ENCODE measurements around the gene STAC.
"Not testable (repeated sequence)": the region's sequence is repeated elsewhere in the genome, so short reads cannot be mapped to it uniquely, and the experiment has no call there.

STAC gene

DNA sequence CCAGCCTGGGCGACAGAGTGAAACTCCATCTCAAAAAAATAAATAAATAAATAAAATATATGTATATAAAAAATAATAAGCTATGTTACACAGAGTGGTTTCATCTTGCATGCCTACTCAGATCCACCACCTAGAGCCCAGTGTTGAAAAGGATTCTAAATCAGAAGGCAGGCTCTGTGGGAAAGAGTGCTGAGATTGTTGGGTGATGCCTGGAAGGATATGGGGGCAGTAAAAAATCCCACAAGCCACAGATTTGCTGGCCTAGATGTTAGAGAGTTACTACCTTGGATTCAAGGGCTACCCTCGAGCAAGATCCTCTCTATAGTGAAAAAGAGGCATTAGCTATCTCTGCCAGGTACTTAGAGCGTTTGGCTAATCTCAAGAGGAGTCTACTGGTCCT lies 144.3 kb downstream of the STAC start:
- DNase-seq: no peak

DNA sequence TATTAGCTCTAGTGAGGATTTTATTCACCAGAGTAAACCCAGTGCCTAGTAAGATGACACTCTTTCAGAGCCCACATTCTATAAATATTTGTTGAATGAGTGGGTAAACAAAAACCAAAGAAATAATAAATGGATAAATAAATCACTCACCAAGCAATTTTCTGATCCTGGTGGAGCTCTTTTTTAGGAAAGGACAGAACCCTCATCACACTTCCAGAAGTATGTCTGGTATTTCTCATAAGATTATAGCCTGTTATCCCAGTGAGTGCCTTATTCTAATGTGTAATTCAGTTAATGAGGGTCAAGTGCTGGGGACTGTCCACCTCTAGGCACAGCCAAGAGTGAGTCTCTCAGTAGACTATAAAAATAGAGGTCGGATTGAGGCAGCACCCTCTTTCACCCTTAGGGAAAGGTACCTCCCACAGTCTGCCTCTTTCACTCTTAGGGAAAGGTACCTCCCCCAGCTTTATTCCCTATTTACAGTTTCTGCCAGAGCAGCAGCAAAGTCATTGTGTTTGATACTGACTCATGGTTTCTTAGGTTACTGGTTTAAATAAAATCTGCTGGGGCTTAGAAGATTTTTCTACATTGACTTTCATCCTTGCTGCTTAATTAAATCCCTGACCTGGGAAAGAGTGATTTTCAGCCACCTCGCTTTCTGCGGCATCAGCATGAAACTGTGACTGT lies 145.0 kb downstream of the STAC start:
- no peak for DNase-seq

DNA sequence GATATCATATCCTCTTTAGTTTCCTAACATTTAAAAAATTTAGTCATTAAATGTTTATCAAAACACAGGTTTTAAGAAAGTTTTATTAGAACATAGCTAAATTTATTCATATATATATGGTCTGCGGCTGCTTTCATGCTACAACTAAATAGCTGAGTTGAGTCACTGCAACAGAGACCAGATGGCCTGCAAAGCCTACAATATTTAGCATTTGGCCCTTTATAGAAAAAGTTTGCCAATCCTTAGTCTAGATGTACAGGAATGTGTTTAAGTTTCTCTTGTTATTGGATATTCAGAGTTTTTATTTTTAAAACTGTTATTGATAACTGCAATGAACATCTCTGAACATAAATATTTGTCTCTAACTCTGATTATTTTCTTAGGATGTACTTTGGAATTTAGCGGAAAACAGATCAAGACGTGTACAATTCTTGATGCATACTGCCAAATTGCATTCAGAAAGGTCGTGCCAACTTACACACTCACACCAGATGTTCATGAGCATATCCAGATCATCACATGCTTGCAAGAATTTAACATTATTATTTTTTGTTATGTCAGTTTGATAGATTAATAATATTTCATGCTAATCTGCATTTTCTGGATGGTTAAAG lies 157.9 kb downstream of the STAC start:
- no peak for DNase-seq

DNA sequence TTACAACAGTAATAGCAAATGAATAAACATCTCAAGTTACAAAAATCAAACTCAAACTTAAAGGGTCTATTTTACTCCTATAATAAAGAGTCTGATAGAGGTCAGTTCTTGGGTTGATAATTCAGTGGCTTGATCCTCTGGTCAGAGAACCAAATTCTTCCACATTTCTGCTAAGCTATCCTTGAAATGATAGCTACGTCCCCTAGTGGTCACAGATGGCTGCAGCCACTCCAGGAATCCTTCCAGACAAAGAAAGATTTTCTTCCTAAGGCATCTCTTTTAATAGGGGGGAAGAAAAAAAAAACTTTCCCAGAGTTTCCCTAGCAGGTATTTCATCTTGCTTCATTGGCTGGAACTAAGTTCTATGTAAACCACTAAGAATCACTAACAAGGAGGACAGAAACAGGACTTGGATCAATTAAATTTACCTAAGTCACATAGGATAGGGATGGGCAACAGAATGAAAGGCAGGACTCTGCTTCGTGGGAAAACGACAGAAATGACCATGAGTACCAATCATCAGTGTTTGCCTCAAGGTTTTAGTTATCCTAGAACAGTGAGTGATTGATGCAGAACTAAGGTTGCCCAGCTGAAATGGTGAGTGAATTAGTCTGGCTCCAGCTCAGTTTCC lies 160.7 kb downstream of the STAC start:
- no peak for DNase-seq

DNA sequence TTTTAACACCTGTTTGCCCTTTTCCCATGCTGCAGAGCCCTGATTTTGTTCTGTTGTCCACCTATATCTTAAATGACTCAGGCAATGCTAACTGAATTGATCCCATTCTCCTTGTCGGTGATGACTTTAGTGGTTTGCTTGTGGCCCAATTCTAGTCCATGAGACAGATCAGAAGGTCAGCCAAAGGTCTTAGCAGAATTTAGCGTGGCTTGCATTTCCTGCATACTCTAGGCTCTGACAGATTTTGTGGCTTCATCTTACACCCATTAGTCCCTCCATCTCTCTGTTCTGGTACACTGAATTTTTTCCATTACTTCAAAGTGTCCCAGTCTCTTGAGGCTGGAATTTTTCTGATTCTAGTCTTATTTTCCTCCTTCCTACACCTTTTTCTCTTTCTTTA lies 161.9 kb downstream of the STAC start:
- DNase-seq: no peak

DNA sequence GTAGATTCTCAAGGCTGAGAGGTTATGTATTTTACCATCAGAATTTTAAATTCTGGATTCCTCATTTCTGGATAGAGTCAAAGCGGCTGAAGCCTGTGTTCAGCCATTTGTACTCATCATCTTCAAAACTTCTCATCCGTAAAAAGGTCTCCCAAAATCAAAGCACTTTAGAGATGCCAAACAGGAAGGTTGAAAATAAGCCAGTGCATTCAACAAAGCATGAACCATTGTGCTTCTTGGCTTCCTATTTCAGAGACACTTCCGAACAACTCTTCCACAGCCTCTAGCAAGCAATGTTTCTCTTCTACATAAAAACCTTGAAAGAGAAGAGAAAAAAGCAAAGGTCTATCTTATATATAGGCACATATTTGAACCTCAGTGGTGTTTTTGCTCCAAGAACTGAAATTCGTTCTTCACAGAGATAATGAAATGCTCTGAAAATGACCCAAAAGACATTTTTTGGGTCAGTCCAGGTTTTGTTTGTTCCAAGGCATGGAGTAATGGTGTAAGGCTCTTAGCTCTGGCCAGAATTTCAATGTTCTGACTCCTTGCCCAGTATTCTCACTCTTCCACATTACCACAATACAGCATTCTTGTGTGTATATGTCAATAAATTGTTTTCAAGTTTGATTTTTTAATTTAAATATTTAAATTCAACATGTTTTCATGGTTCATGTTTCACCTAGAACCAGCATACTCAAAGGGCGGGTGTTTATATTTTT lies 163.1 kb downstream of the STAC start:
- no peak for DNase-seq

DNA sequence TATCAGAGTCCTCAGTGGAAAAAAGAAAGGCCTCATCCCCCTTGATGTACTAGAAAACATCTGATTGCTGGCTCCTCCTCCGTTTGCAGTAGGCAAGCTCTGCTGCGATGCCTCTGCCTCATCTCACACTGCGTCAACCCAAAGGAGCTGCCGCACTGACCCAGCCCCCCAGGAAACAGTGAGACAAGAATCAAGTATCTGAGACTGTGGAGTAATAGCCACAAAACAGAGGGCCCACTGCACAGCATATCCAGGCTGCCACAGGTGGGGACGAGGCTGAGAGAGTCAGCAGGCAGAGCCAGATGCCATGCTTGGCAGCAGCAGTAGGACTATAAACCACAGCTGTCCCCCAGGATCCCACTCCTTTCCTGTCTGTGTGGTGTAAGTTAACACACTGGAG lies 165.9 kb downstream of the STAC start:
- DNase-seq: no peak

DNA sequence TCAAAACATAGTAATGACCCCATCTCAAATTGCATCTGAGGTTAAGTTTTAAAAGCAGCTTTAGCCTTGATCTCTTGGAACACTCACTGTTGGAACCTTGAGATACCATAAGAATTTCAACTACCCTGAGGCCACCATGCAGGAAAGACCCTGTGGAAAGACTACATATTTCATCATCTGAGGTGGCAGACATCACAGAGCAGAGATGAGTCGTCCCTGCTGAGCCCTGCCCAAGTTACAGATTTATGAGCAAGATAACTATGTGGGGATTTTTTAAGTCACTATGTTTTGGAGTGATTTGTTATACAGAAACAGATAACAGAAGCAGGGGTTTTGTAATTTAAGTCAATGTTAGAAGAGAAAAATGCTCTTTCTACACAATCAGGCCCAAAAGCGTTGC lies 168.4 kb downstream of the STAC start:
- no peak for DNase-seq

DNA sequence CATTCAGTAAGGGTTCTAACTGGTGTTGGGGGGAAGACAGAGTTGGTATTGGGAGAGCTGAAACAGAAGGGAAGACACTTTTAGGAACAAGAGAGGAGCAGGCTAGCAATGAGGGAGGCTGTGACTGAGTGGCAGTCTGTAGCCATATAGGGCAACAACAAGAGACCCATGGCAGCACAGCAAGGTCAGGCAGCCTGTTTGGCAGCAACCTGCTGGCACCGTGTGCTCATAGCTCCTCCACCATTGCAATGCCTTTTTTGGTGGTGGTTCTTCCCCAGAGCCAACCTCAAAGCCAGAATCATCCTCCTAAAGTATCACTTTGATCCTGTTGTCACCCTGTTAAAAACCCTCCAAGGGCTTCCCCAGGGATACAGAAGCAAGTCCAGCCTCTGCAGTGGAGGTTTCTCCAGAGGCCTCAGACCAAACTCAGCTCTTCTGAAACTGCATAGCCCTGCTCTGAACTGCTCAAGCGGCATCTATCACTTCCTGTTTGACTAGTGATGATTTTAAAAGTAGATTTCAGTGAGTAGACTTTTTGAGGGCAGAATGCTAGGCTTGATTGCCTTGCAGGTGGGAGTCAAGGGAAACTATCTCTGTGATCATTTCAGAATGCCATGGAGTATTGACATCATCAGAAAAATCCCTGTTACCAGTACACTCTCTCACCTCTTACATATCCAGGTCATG lies 176.9 kb downstream of the STAC start:
- no peak for DNase-seq

DNA sequence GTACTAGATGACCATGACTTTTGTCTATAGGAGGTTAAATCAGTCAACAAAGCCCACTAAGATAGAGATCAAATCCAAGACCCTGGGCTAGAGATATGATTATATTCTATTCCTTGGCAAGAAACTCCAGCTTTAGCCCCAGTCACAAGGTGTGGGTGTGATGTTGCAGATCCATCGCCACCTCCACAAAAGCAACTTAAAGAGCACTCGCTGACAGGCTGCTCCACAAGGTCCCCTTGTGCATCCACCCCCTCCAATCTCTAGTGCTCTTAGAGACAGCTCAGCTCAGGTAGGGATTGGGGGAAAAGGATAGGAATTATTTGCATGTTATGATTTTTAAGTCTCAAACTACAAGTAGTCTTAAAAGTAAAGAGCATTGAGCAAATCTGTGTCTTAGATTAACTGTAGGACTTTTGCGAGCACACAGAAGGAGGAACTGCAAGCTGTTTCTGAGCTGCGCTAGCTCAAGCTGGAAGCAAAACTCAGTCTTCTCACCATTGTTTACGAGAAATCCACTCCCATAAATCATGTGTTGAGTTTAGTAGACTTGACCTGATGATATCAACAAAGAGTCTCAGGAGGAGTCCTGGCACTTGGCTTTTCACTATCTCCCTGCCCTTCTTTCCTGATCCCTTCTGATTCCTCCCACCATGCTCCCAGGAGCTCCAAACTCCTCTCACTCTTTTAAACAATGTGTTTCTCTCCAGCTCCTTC lies 177.6 kb downstream of the STAC start:
- DNase-seq: no peak

DNA sequence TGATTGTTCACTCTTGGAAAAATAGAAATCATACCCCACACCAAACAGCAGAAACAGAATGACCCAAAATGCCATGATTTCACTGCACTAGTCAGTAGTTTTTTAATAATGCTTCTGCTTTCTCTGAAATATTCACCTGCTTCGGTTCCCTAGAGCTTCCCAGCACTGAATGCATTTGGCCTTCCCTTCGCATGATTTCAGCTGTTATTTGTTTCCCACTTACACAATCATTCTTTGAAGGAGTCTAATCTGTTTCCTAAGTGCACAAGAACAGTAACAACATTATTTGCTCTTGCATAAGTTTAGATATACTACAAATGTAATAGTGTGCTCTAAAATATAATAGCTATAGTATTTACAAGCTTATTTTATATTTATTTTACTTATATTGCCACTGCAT lies 178.7 kb downstream of the STAC start:
- DNase-seq: no peak

DNA sequence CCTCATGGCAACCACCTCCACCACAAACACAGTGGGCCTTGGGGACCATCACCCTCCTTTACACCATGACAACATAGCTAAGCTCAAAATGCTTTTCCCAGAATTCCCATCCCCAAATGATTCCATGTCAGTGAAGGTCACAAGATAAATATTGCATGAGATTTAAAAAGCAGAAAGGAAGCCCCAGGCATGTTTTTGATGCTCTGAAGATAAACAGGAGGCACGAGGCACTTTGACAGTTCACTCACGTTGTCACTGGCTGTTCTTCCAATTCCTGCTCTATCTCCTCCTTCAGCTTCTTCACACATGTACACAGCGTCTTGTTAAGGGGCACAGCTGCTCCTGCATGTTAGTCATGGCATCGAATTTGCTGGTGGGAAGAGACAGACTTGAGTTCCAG lies 180.4 kb downstream of the STAC start:
- DNase-seq: no peak

DNA sequence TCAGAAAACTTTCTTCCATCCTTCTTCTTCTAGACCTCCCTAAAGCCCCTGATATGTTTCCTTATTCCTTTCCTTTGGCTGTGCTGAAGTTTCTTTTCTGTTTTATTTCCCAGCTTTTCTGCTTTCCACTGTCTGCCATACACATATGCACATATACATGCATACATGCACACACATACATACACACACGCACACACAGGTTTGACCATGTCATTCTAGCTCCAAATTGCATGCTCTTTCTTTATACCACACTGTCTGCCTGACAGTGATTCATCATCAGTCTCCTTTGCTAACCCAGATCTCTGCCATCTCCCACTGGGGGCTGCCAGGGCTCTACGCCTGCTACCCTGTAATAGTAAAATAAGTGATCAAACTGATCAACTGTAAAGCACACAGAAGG lies 181.3 kb downstream of the STAC start:
- no peak for DNase-seq

DNA sequence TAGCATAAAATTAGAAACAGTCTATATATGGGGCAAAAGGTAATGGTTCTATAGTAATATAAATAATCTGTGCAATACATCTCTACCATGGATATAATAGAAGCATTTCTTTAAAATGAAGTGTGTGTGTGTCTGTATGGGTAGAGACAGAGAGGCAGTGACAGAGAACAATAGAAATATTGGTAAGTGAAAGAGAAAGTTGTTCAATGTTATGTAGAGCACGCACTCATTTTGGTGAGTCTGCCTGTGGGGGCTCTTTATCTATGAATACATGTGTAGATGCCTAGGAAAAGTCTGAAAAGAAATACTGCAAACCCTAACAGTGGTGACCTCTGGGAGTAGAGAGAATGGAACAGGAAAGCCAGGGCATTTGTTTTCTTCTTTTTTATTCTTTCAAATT lies 182.6 kb downstream of the STAC start:
- DNase-seq: no peak

DNA sequence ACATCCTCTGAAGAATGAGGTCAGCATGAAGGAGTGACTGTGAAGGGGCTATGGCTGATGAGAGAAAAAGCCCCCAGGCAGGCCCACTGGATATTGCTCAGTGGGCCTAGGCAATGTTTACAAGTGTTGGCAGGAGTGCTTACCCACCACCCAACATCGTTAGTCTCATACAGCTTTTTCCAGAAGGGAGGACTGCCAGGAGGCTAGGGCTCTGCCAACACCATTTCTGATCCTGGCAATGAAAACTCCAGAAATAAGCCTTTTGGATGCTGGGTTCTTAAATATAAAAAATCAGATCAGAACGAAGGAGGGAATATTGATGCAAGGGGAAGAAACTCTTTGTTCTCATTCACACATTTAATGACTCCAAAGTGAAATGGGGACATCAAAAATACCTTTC lies 194.9 kb downstream of the STAC start:
- no peak for DNase-seq

DNA sequence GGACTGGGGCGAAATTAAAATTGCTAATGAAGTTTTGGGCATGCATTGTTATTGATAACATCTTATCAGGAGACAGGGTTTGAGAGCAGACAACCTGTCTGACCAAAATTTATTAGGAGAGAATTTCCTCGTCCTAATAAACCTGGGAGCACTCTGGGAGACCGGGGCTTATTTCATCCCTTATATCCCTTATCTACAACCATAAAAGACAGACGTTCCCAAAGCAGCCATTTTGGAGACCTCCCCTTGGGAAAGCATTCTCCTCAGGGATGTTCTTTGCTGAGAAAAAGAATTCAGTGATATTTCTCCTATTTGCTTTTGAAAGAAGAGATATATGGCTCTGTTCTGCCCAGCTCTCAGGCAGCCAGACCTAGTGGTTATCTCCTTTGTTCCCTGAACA lies 198.1 kb downstream of the STAC start:
- not testable (repeated sequence) for DNase-seq

DNA sequence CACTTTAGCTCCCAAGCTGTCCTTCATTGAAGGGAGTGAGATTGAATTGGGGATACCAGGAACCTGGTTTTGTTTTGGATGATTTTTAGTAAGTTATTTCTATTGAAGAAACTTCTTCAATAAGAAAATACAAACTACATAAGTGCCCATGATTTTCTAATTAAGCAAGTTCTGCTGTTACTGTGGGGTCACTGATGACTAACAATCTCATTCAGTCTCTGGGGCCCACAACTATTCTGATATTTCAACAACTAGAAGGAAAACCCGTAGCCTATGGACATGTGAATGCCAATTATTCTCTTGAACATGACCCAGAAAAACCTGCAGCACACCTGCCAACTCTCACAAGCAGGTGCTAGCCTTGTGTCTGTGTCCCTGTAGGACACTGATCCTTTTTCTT lies 199.4 kb downstream of the STAC start:
- DNase-seq: no peak

DNA sequence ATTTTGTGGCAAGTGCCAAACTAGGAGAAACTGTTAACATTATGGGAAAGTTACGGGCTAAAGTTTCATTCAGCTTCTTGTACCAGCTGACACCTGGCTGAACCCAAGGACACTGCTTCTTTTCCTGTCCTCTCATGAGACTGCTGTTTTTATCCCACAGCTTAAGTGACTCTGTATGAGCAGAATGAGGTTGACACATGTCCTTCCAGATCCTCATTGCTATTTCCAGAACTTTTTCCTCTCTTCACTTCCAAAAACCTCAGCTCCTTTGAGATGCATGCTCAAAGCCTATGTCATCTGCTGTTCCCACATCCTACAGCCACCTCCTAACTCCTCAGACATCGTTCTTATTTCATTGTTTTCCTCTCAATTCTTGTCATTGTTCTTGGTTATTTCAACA lies 200.4 kb downstream of the STAC start:
- no peak for DNase-seq

DNA sequence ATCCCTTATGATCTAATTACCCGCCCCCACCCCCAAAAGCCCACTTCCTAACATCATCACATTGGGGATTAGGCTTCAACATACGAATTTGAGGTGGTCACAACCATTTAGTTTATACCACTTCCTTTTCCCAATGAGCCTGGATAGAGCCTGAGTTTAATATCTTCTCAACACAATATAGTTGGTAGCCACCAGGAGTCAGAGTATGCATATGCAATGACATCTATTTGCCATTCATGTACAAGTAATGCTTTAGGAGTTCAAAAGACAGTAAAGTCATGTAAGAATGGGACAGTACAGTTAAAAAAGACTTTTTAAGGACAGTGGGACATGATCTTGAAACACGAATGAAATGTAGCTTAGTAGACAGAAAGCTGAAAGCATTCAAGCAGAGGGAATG lies 211.7 kb downstream of the STAC start:
- no peak for DNase-seq

DNA sequence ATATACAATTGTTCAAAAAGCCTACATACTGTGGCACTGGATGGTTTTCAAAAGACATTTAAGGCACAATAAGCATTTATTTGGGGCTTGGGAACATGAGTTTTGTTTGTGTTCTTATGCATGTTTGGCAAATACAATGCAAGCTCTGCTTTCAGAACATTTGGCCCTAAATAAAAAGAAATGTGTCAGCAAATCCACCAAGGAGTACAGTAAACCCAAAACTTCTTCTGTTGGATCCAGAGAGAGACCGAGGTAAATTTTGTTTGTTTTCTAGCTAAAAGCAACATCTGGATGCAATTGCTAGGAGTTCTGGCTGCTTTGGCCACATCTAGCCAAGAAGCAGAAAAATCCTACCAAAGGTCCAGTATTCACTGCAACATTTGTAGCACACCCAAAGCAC lies 215.2 kb downstream of the STAC start:
- DNase-seq: no peak

DNA sequence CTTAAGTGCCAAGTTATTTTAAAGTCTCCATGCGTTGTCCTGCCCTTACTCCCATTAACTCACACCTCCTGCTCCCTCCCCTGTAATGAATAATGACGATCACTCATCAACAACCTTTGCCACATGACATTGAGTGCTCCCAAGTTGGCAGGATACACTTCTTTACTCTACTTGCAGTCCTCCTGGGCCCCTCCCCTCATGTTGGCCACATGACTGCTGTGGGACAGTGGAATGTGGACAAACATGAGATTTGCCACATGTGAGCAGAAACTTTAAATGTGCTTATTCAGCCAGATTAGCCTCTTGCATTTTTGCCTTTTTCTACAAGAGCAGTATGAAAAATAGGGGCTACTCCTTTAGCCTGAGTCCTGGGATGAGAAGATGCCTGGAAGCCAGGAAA lies 216.1 kb downstream of the STAC start:
- no peak for DNase-seq

DNA sequence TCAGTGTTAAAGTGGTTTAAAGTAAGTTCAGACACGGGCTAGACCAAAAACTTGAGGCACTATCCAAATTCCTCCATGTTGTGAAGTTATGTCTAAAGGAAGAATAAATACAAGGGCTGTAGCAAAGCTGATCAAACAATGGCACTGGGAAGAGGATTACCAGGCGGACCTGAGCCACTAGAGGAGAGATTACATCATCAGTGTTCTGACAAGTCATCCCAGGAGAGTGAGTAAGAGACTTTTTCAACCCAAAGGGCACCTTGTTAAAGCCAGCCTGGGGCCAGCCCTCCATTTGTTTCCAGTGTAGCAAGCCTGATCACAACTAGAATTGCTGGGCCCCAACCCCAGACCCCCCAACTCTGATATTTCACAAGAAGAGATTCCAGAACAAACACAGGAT lies 217.1 kb downstream of the STAC start:
- no peak for DNase-seq

Measured in cerebellar nuclear complex (tissue), 1 donor.